ENCODE measurements around the gene VIPR2. TPM values are rescaled to one million over a fixed set of nuclear protein-coding genes. Genes with fewer than 3 reads are reported as not detected.

The VIPR2 gene
- total and polyA plus RNA-seq, 3 donors from 2014 or later: 2.5 to 5.3 (median 4.9) TPM

DNA sequence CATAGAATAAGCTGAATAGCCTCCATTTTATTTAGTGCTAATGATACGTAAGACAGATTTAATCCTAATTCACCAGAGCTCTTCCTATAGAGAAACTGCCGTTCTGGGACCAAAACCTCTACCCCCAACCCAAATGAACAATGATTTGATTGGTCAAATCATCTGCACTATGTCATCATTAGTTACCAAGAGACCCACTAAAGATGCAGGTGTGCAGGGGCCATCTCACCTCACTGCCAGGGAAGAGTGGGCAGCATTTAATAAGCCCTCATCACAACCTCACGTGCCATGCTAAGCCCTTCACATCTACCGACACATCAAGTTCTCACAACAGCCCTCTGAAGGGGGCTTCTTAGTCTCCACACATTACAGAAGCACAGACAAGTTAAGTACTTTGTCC, 87.0 kb downstream of the VIPR2 start:
- no peak overlapping the region for H3K4me3 ChIP-seq
- no peak for DNase-seq
- intact Hi-C loops (cut with DNase I; ENCODE audit: low total_unique reads): no loop called here
- no peaks in the 10 kb centered on the region for H3K36me3 ChIP-seq (ENCODE audit: low read depth, missing control alignments)
- no peaks in the 10 kb centered on the region for H3K27me3 ChIP-seq
- WGBS, 2 donors: 96 to 100% methylated on average over 4 of the region's 4 CpGs
- H3K27ac ChIP-seq: no peak overlapping the region
- no peak for TF ChIP-seq POLR2A (IDR thresholded peaks at IDR 0.05)
- H3K9me3 ChIP-seq: no peaks in the 10 kb centered on the region
- no peaks in the 10 kb centered on the region for H3K4me1 ChIP-seq

DNA sequence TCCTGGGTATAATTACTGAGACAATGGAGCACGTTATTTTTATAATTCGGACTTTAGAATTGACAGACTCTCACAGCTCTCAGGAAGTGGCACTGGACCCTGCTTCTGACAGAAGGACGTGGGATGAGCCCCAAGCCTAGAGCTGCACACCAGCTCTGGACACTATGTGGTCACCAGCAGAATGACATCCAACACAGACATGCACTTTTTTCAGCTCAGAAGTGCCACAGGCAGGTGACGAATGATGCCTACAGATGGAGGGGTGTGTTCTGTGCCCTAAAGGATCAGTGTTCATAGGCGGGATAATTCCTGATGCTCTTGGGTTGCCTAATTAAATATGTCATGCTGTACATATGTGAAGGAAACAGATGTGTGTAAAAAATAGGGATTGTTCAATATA, 87.9 kb downstream of the VIPR2 start:
- TF ChIP-seq POLR2A (IDR thresholded peaks at IDR 0.05): no peak
- TF ChIP-seq, protein P1, sequence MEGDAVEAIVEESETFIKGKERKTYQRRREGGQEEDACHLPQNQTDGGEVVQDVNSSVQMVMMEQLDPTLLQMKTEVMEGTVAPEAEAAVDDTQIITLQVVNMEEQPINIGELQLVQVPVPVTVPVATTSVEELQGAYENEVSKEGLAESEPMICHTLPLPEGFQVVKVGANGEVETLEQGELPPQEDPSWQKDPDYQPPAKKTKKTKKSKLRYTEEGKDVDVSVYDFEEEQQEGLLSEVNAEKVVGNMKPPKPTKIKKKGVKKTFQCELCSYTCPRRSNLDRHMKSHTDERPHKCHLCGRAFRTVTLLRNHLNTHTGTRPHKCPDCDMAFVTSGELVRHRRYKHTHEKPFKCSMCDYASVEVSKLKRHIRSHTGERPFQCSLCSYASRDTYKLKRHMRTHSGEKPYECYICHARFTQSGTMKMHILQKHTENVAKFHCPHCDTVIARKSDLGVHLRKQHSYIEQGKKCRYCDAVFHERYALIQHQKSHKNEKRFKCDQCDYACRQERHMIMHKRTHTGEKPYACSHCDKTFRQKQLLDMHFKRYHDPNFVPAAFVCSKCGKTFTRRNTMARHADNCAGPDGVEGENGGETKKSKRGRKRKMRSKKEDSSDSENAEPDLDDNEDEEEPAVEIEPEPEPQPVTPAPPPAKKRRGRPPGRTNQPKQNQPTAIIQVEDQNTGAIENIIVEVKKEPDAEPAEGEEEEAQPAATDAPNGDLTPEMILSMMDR (IDR thresholded peaks at IDR 0.05): no peak
- 89 to 93% methylated on average over 5 of the region's 5 CpGs for WGBS, 2 donors
- Histone ChIP-seq H3K27ac (no peak overlapping the region), H3K27me3 (no peaks in the 10 kb centered on the region), H3K36me3 (ENCODE audit: low read depth, missing control alignments) (no peaks in the 10 kb centered on the region), H3K4me1 (no peaks in the 10 kb centered on the region), H3K4me3 (no peak overlapping the region), H3K9me3 (no peaks in the 10 kb centered on the region)
- DNase-seq: no peak
- intact Hi-C loops (cut with DNase I; ENCODE audit: low total_unique reads): no loop called here

- no peaks in the 10 kb centered on the region for H3K27me3 ChIP-seq
- H3K4me1 ChIP-seq: no peaks in the 10 kb centered on the region
- no peaks in the 10 kb centered on the region for H3K36me3 ChIP-seq (ENCODE audit: low read depth, missing control alignments)
- H3K4me3 ChIP-seq: no peak overlapping the region
- DNase-seq: no peak
- H3K27ac ChIP-seq: no peak overlapping the region
- TF ChIP-seq, protein P1 (IDR thresholded peaks at IDR 0.05): no peak
- TF ChIP-seq POLR2A (IDR thresholded peaks at IDR 0.05): no peak
- H3K9me3 ChIP-seq: no peaks in the 10 kb centered on the region
- 68 to 71% methylated on average over 2 of the region's 2 CpGs for WGBS, 2 donors
- intact Hi-C loops (cut with DNase I; ENCODE audit: low total_unique reads): no loop called here
Measured at GRCh38 chr7:159051916-159052315, 92.8 kb downstream of the VIPR2 start.

GRCh38 chr7:159050704-159051103, 94.0 kb downstream of the VIPR2 start:
- DNase-seq: no peak
- H3K4me1 ChIP-seq: no peaks in the 10 kb centered on the region
- H3K9me3 ChIP-seq: no peaks in the 10 kb centered on the region
- no peaks in the 10 kb centered on the region for H3K27me3 ChIP-seq
- 88 to 100% methylated on average over 2 of the region's 2 CpGs for WGBS, 2 donors
- H3K27ac ChIP-seq: no peak overlapping the region
- H3K4me3 ChIP-seq: no peak overlapping the region
- no peaks in the 10 kb centered on the region for H3K36me3 ChIP-seq (ENCODE audit: low read depth, missing control alignments)
- intact Hi-C loops (cut with DNase I; ENCODE audit: low total_unique reads): no loop called here
- TF ChIP-seq POLR2A (IDR thresholded peaks at IDR 0.05): no peak
- TF ChIP-seq, protein P1 (IDR thresholded peaks at IDR 0.05): no peak

DNA sequence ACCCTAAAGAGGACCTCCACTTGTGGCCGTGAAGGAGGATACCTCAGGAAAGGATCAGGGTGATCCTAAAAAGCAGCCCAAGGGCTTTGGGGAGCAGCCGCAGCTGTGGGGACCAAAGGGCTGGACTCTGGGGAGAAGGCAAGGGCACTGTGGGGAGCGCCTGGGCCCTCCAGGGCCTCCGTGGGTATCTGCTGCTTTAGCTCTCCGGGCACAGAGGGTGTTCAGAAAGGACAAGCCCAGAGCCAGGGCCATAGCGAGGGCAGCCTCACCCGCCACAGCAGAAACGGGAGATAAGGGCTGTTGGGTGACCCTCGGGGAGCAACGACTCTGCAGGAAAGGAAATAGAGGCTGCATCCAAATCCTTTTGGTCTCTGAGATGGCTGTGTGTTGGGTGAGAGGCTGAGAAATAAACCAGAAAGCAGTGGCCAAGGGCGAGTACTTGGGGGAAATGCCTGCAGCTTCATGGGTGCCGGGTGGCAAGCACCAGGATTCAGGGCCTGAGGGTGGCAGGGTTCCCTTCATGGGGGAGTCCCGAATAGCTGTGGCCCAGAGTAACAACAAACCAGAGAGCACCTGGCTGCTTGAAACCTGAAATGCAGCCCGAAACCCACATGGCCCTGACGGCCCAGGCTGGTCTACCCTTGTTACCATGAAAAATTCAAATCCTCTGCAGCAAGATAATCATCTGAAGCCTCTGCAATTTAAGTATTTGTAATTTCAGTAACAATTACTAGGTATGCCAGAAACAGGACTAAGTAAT, 95.2 kb downstream of the VIPR2 start:
- no peaks in the 10 kb centered on the region for H3K9me3 ChIP-seq
- intact Hi-C loops (cut with DNase I; ENCODE audit: low total_unique reads): no loop called here
- H3K27ac ChIP-seq: no peak overlapping the region
- TF ChIP-seq, protein P1 (IDR thresholded peaks at IDR 0.05): no peak
- TF ChIP-seq POLR2A (IDR thresholded peaks at IDR 0.05): no peak
- no peaks in the 10 kb centered on the region for H3K4me1 ChIP-seq
- no peak overlapping the region for H3K4me3 ChIP-seq
- H3K36me3 ChIP-seq (ENCODE audit: low read depth, missing control alignments): no peaks in the 10 kb centered on the region
- 90 to 92% methylated on average over 15 of the region's 15 CpGs for WGBS, 2 donors
- DNase-seq: no peak
- H3K27me3 ChIP-seq: no peaks in the 10 kb centered on the region
